Chondrocyte (in vitro differentiated cells): Measurements from ENCODE around the gene COL24A1. TPM values are rescaled to one million over a fixed set of nuclear protein-coding genes. Genes with fewer than 3 reads are reported as not detected.

ENCODE experiments used
- DNase-seq: peaks from one replicate; pipeline ENCODE4 v3.0.0; 2021; ENCODE audit warnings: mixed read lengths, low spot score
- H3K27ac Mint-ChIP-seq: one replicate; pipeline ENCODE4 v1.8.0; 2021; ENCODE audit warnings: mild to moderate bottlenecking, moderate library complexity, mixed read lengths; ENCODE audit not compliant: unreplicated experiment
- H3K27me3 Mint-ChIP-seq: 2 replicates; pipeline ENCODE4 v1.8.0; 2021; ENCODE audit warnings: low read depth, mixed read lengths
- H3K36me3 Mint-ChIP-seq: 2 replicates; pipeline ENCODE4 v1.8.0; 2021; ENCODE audit warnings: low read depth, mixed read lengths
- H3K4me1 Mint-ChIP-seq: 2 replicates; pipeline ENCODE4 v1.8.0; 2021; ENCODE audit warnings: low read depth, mild to moderate bottlenecking, mixed read lengths
- H3K4me3 Mint-ChIP-seq: one replicate; pipeline ENCODE4 v1.8.0; 2021; ENCODE audit warnings: mild to moderate bottlenecking, moderate library complexity, mixed read lengths; ENCODE audit not compliant: unreplicated experiment
- H3K9me3 Mint-ChIP-seq: 2 replicates; pipeline ENCODE4 v1.8.0; 2021; ENCODE audit warnings: low read depth, mixed read lengths
- total RNA-seq: library from RNA; stranded (reverse); gene quantifications from 3 replicates; pipeline ENCODE4 v1.2.1, GENCODE V29; 2021
- TF ChIP-seq, protein P1 (sequence below): fragments of 200-600 bp; sonication (generic); IDR thresholded peaks from 2 replicates; pipeline ENCODE4 v1.5.0; 2021; ENCODE audit warnings: antibody characterized with exemption, mild to moderate bottlenecking, moderate library complexity

The COL24A1 gene
- total RNA-seq, 1 donor from 2014 or later = 0.30 TPM

- TF ChIP-seq, protein P1, sequence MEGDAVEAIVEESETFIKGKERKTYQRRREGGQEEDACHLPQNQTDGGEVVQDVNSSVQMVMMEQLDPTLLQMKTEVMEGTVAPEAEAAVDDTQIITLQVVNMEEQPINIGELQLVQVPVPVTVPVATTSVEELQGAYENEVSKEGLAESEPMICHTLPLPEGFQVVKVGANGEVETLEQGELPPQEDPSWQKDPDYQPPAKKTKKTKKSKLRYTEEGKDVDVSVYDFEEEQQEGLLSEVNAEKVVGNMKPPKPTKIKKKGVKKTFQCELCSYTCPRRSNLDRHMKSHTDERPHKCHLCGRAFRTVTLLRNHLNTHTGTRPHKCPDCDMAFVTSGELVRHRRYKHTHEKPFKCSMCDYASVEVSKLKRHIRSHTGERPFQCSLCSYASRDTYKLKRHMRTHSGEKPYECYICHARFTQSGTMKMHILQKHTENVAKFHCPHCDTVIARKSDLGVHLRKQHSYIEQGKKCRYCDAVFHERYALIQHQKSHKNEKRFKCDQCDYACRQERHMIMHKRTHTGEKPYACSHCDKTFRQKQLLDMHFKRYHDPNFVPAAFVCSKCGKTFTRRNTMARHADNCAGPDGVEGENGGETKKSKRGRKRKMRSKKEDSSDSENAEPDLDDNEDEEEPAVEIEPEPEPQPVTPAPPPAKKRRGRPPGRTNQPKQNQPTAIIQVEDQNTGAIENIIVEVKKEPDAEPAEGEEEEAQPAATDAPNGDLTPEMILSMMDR = no peak
- H3K36me3 Mint-ChIP-seq = no peaks in the 10 kb centered on the region
- peaks cover 11% of the 10 kb centered on the region for H3K4me1 Mint-ChIP-seq
- no peaks in the 10 kb centered on the region for H3K9me3 Mint-ChIP-seq
- no peak overlapping the region for H3K4me3 Mint-ChIP-seq
- no peak overlapping the region for H3K27ac Mint-ChIP-seq
- no peak for DNase-seq
- H3K27me3 Mint-ChIP-seq = peaks cover 6% of the 10 kb centered on the region
Measured at GRCh38 chr1:86147755-86148154, 8.8 kb downstream of the COL24A1 start.

DNA sequence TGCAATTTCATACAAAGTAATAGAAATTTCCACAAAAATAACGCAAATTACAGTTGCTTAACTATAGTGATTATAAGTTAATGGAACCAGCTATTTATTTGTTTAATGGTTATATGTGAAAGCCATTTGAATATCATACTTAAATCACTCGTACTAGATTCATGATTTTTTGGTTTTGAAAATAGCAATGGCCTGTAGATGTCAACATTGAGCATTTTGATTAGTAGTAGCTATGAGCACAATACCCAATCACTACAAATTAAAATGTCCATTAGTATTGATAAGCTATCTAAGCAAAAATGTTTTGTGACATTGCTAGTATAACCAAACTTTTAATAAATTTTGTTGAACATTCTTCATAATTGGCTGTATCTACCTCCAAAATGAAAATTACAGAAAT, 10.0 kb downstream of the COL24A1 start:
- Mint-ChIP-seq H3K4me3 (no peak overlapping the region), H3K27me3 (peaks cover 6% of the 10 kb centered on the region), H3K36me3 (no peaks in the 10 kb centered on the region), H3K4me1 (peaks cover 9% of the 10 kb centered on the region), H3K27ac (no peak overlapping the region), H3K9me3 (no peaks in the 10 kb centered on the region)
- no peak for DNase-seq
- TF ChIP-seq, protein P1 = peak; percentile 64

- Mint-ChIP-seq H3K9me3 (no peaks in the 10 kb centered on the region), H3K27ac (no peak overlapping the region), H3K4me3 (no peak overlapping the region), H3K4me1 (peaks cover 5% of the 10 kb centered on the region), H3K27me3 (peaks cover 15% of the 10 kb centered on the region), H3K36me3 (no peaks in the 10 kb centered on the region)
- no peak for DNase-seq
- TF ChIP-seq, protein P1 = no peak
Measured at GRCh38 chr1:86140281-86140880, 16.2 kb downstream of the COL24A1 start.

GRCh38 chr1:86138746-86139145, 17.8 kb downstream of the COL24A1 start:
- Mint-ChIP-seq H3K4me3 (no peak overlapping the region), H3K27me3 (peaks cover 15% of the 10 kb centered on the region), H3K4me1 (peaks cover 5% of the 10 kb centered on the region), H3K27ac (no peak overlapping the region), H3K36me3 (no peaks in the 10 kb centered on the region), H3K9me3 (no peaks in the 10 kb centered on the region)
- TF ChIP-seq, protein P1 = no peak
- no peak for DNase-seq

DNA sequence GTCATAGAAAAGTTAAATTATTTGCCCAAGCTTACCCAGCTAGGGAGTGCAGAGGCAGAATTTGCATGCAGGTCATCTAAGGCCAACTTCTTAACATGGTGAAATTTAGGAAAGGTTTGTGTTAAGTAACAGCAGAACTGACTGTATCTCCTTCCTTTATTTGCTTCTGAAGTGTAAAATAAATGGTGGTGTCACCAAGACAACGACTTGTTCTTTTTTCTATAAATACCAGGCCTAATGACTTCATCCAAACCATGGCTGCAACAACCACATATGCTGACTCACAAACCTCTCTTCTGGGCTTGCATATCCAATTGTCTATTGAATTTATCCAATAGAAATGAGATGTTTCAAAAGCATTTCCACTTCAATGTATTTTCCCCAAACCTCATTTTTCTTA, 19.1 kb downstream of the COL24A1 start:
- no peak for DNase-seq
- H3K27ac Mint-ChIP-seq = no peak overlapping the region
- H3K9me3 Mint-ChIP-seq = no peaks in the 10 kb centered on the region
- peaks cover 5% of the 10 kb centered on the region for H3K4me1 Mint-ChIP-seq
- peaks cover 11% of the 10 kb centered on the region for H3K27me3 Mint-ChIP-seq
- no peak overlapping the region for H3K4me3 Mint-ChIP-seq
- TF ChIP-seq, protein P1 = no peak
- H3K36me3 Mint-ChIP-seq = peaks cover 2% of the 10 kb centered on the region
